ENCODE measurements around the gene NKPD1.

DNA sequence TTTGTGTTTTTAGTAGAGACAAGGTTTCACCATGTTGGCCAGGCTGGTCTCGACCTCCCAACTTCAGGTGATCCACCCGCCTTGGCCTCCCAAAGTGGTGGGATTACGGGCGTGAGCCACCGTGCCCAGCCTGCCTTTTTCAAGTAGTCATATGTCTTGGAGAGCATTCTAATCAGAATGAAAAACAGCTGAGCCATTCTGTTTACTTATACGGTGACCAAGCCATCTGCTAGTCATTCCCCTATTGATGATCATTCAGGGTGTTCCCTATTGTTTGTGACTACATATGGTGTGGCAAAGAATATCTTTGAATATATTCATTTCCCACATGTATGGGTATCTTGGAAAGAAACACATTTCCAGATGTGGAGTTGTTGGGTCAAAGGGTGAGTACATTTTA lies 35.0 kb upstream of the NKPD1 start:
- TF ChIP-seq POLR2A (IDR thresholded peaks at IDR 0.05) (no peak), CTCF (IDR thresholded peaks at IDR 0.05) (no peak)
